Neural progenitor cell (in vitro differentiated cells): ENCODE results near the gene ATP10A.

Source experiments
- CTCF ChIP-seq: fragments of 200-600 bp; sonication (generic); IDR thresholded peaks from 2 replicates; pipeline ENCODE4 v1.5.1; 2017; ENCODE audit warnings: antibody characterized with exemption, mild to moderate bottlenecking
- EZH2 ChIP-seq: fragments of 200-600 bp; sonication (generic); IDR thresholded peaks from 2 replicates; pipeline ENCODE4 v1.6.1; 2017; ENCODE audit warnings: antibody characterized with exemption, mild to moderate bottlenecking, moderate library complexity

DNA sequence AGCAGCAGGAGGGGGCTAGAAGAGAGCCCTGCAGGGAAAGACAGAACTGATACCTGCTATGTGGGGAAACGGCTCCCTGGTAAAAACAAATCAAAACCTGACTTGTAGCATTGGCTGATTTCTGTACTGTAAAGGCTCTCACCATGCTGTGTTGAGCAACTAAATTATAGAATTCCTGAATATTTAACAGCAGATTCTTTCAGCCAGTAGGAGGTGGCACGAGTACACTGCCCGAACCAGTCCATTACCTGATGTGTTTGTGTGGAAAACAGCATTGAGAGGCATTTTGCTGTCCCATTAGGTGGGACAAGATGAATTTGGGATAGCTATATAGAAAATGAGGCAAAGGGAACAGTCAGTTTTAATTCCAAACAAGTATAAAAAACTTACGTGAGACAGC lies 201.2 kb downstream of the ATP10A start:
- TF ChIP-seq CTCF (no peak), EZH2 (no peak)
